Activated T-cell treated with anti-CD3 and anti-CD28 coated beads, Interleukin-2, amount 50 U/mL, for 72 hours (primary cell): Measurements from ENCODE around the gene FBF1. TPM values are rescaled to one million over a fixed set of nuclear protein-coding genes. Genes with fewer than 3 reads are reported as not detected.

ENCODE experiments used
- ATAC-seq, 2 donors: fragments of 150-1000 bp; cut with Tn5 transposase; replicated peaks in 1 of 2; 2 replicates each; pipeline ENCODE4 v1.10.0; 2021; ENCODE audit warnings: moderate library complexity in 2 of 2, mild to moderate bottlenecking in 1 of 2
- DNase-seq, 2 donors: peaks; one replicate each; pipeline ENCODE4 v3.0.0; 2021 to 2022; ENCODE audit warnings: mixed read lengths in 1 of 2
- H3K27ac Mint-ChIP-seq: one replicate; pipeline ENCODE4 v1.8.0; 2022; ENCODE audit warnings: mild to moderate bottlenecking, moderate library complexity, mixed read lengths
- H3K27me3 Mint-ChIP-seq: one replicate; pipeline ENCODE4 v1.8.0; 2022; ENCODE audit warnings: low read depth, mixed read lengths
- H3K36me3 Mint-ChIP-seq, 2 donors: one replicate each; pipeline ENCODE4 v1.8.0; 2022; ENCODE audit warnings: mixed read lengths in 2 of 2, mild to moderate bottlenecking in 1 of 2; ENCODE audit not compliant: insufficient read depth in 2 of 2
- H3K4me1 Mint-ChIP-seq: one replicate; pipeline ENCODE4 v1.8.0; 2022; ENCODE audit warnings: low read depth, mixed read lengths
- H3K4me3 Mint-ChIP-seq, 2 donors: one replicate each; pipeline ENCODE4 v1.8.0; 2022; ENCODE audit warnings: mild to moderate bottlenecking in 2 of 2, mixed read lengths in 2 of 2, moderate library complexity in 2 of 2
- H3K9me3 Mint-ChIP-seq, 2 donors: one replicate each; pipeline ENCODE4 v1.8.0; 2022; ENCODE audit warnings: mixed read lengths in 2 of 2
- total RNA-seq, 2 donors: library from RNA; stranded (reverse); gene quantifications; one replicate each; pipeline ENCODE4 v1.2.3, GENCODE V29; 2022

FBF1 gene
- total RNA-seq, 2 donors from 2014 or later, result 19.9 to 26.7 TPM

DNA sequence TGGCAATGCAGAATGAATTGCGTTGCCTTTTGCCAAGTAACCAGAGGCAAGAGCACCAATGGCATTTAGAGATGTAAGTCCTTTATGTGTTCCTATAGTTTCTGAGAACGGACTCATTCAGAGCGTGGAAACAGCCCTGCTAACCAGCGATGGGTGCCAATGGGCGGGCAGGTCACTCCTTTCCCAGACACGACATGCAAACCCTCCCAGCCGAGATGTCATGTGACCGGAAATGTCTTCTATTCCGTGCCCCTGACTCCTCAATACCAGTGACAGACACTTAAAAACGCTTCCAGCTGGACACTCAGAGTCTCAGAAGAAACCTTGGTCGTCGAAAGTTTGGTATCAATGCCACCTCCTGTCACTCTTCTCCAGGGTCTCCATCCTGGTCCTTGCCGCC, 3.2 kb downstream of the FBF1 start:
- Mint-ChIP-seq H3K9me3 (no peaks in the 10 kb centered on the region), H3K36me3 (no peaks in the 10 kb centered on the region), H3K4me3 (no peak overlapping the region), H3K4me1 (peaks cover 18% of the 10 kb centered on the region), H3K27me3 (no peaks in the 10 kb centered on the region), H3K27ac (no peak overlapping the region)
- DNase-seq, result no peak
- ATAC-seq, result no peak

DNA sequence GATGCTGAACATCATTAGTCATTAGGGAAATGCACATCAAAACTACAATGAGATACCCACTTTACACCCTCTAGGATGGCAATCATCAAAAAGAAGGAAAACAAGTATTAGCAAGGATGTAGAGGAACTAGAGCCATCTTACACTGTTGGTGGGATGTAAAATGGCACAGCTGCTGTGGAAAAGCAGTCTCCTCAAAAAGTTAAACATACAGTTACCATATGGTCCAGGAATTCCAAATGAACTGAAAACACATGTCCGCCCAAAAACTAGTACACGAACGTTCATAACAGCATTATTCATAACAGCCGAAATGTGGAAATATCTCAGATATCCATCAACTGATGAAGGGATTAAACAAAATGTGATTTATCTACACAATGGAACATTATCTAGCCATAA, 7.0 kb downstream of the FBF1 start:
- Mint-ChIP-seq H3K36me3 (no peaks in the 10 kb centered on the region), H3K27ac (no peak overlapping the region)

DNA sequence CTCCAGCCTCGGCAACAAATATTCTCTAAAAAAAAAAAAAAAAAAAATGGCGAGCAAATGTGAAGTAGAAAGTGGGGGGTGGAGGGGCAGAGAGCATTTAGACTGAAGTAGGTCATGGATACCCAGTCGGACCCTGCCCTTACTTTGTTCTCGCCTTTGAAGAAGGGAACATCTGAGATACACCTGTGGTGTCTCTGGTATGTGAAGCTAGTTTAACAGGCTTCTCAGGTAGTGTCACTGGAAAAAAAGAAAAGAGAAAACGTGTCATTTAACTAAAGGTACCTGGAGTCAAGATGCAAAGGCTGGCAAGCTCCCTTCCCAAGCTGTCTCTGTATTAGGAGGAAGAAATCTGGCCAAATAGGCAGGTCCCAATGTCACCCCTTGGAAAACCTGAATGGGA, 8.0 kb downstream of the FBF1 start:
- peaks cover 0 to 1% of the 10 kb centered on the region in 2 donors for H3K36me3 Mint-ChIP-seq
- H3K4me1 Mint-ChIP-seq, result no peaks in the 10 kb centered on the region
- no peak for DNase-seq
- no peaks in the 10 kb centered on the region for H3K27me3 Mint-ChIP-seq
- ATAC-seq, result no peak
- H3K4me3 Mint-ChIP-seq, result no peak overlapping the region
- H3K27ac Mint-ChIP-seq, result no peak overlapping the region
- H3K9me3 Mint-ChIP-seq, result no peaks in the 10 kb centered on the region

More for the DNA sequence above, 7.0 kb downstream of the FBF1 start:
- no peak overlapping the region for H3K4me3 Mint-ChIP-seq
- no peak for ATAC-seq
- no peaks in the 10 kb centered on the region for H3K4me1 Mint-ChIP-seq
- no peak for DNase-seq
- no peaks in the 10 kb centered on the region for H3K9me3 Mint-ChIP-seq
- no peaks in the 10 kb centered on the region for H3K27me3 Mint-ChIP-seq

DNA sequence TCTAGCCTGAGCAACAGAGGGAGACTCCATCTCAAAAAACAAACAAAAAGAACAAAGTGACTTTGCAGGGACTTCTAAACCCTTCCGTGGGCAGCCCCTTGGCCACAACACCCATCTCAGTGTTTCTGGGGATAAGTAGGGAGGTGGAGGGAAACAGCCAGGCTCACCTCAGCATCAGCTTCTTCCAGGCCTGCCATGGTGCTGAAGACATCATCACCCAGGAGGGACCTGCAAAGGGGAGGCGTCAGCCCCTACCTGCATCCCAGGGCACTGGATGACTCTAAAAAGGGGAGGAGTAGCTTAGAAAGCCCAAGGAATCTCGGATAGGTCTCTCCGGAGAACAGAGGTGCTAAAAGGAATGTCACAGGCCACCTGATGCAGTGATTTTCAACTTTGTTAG, 9.8 kb downstream of the FBF1 start:
- Mint-ChIP-seq H3K27me3 (no peaks in the 10 kb centered on the region), H3K9me3 (no peaks in the 10 kb centered on the region), H3K4me3 (no peak overlapping the region), H3K27ac (no peak overlapping the region), H3K36me3 (peaks cover 0 to 3% of the 10 kb centered on the region in 2 donors), H3K4me1 (no peaks in the 10 kb centered on the region)
- no peak for DNase-seq
- ATAC-seq, result no peak

DNA sequence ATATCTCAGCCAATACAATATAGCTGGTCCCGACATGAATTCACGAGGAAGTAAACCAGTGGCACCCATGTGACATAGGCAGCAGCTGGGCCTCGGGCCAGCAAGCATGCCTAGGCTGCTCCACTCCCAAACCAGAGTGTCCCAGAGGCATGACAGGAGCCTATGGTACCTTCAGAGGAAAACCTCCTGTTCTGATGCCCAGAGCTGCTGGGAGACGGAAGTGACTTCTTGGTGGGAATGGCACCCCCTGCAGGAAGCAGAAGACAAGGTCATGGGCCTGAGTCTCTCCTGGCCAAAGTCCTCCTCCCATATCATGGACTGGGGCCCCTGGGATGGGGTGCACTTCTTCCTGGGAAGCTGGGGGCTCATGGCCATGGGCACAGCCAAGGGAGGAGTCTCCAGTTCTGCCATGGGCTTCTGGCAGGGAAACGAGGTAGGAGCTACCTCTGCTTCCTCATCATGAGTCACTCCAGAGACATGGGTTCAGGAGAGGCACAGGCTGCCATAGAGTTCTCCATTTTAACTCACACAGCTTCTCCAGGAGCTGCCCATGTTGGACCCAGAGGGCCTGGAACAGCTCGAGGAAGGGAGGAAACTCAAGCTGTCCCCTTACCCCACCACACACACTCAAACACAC, 13.4 kb downstream of the FBF1 start:
- Mint-ChIP-seq H3K4me3 (no peak overlapping the region), H3K9me3 (no peaks in the 10 kb centered on the region), H3K27ac (no peak overlapping the region), H3K27me3 (no peaks in the 10 kb centered on the region), H3K36me3 (peaks cover 0 to 3% of the 10 kb centered on the region in 2 donors), H3K4me1 (no peaks in the 10 kb centered on the region)
- peak in 1 of 2 donors; percentile 7 for DNase-seq
- no peak for ATAC-seq

DNA sequence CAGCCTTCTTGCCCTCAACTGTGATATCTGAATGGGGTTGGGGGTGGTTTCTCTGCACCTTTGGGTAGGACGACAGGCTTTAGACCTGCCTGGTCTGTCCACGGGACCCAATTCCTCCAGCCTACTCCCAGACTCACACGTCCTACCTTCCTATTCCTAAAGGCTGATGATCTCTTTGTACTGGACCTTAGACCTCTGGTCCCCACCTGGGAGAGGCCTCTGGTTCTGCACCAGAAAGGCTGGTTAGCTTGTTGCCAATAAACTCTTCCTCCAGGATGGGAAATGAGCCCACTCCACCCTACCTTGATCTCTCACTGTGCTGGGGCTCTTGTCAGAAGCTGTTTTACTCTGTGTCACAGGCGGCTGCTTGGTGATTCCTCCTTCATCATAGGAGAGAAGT, 14.4 kb downstream of the FBF1 start:
- Mint-ChIP-seq H3K4me1 (no peaks in the 10 kb centered on the region), H3K9me3 (no peaks in the 10 kb centered on the region), H3K27me3 (no peaks in the 10 kb centered on the region), H3K36me3 (peaks cover 0 to 3% of the 10 kb centered on the region in 2 donors), H3K27ac (no peak overlapping the region), H3K4me3 (no peak overlapping the region)
- ATAC-seq (no peak), DNase-seq (no peak)

DNA sequence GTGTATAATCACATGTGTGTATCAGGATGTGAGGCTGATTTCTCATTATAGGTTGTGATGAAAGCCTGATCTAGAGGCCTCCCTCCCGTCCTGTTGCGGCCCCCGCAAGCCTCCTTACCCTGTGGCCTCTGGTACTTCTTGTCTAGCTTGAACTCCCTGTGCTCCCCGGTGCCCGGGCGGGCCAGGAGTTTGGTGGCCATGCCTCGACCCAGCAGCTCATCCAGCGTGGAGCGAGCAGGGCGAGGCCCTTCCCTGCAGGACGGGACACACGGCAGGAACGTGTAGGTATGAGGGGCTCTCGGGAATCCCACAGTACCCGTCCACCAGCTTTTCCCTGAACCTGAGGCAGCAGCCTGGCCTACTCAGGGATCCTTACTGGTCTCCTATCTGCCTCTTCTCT, 14.9 kb downstream of the FBF1 start:
- H3K9me3 Mint-ChIP-seq, result no peaks in the 10 kb centered on the region
- H3K4me1 Mint-ChIP-seq, result no peaks in the 10 kb centered on the region
- H3K27ac Mint-ChIP-seq, result no peak overlapping the region
- H3K4me3 Mint-ChIP-seq, result no peak overlapping the region
- H3K36me3 Mint-ChIP-seq, result peaks cover 0 to 3% of the 10 kb centered on the region in 2 donors
- no peak for DNase-seq
- H3K27me3 Mint-ChIP-seq, result no peaks in the 10 kb centered on the region
- ATAC-seq, result no peak

DNA sequence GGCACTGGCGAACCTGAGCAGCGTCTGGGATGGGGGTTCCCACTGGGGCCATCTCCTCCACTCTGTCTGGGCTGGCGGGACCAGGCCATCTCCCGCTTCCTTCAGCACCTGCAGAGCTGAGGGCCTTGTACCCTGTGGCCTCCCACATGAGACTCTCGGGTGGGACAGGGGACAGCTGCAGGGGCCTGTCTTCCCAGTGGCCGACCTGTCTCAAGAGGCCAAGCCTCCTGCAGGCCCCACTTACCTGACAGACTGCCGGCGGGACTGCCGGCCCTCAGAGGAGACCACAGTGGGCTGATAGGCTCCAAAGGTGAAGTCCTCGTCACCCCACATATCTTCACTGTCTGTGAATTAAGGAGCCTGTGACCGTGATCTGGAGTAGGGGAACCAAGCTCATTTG, 15.7 kb downstream of the FBF1 start:
- Mint-ChIP-seq H3K4me3 (no peak overlapping the region), H3K27me3 (no peaks in the 10 kb centered on the region), H3K27ac (no peak overlapping the region), H3K4me1 (no peaks in the 10 kb centered on the region), H3K36me3 (peaks cover 0 to 3% of the 10 kb centered on the region in 2 donors), H3K9me3 (no peaks in the 10 kb centered on the region)
- no peak for DNase-seq
- no peak for ATAC-seq

DNA sequence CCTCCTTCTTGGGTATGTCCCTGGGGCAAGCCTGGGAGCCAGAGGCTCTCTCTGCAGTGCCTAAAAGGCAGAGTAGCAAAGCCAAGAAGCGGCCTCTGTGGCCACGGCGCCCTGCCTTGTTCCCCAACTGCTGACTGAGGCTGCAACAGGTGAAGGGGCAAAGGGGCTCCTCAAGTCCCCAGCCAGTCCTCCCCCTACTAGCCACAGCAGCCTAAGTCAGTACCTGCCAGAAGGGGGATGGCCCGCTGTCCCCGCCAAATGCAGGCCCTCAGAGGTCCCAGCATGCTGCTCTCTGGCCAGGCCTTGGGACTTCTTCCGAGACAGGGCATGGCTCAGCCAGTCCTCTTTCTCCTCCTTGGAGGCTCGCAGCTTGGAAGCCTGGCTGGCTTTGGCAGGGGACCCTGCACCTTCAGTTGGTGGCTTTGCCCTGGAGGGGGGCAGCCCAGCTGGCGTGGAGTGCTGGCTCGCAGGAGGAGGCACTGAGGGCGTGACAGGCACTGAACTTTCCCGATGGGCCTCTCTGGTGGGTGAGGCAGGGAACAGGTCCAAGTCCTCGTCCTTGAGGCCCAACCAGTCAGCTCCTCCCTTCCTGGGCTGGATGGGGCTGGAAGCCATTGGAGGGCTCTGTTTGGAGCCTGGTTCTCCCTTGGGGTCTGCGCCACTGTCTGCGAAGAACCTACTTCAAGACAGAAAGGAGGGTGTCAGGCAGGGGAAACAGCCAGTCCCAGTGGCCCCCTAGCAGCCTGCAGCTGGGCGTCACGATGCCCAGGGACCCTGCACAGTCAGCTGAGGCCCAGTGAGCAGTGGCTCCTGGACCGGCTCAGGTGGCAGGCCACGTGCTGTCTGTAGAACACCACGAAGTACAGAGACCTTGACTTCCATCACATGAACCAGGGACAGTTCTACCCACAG, 17.6 kb downstream of the FBF1 start:
- DNase-seq (no peak), ATAC-seq (no peak)
- H3K27ac Mint-ChIP-seq, result no peak overlapping the region
- H3K27me3 Mint-ChIP-seq, result no peaks in the 10 kb centered on the region
- H3K4me1 Mint-ChIP-seq, result no peaks in the 10 kb centered on the region
- H3K36me3 Mint-ChIP-seq, result peaks cover 0 to 3% of the 10 kb centered on the region in 2 donors
- no peaks in the 10 kb centered on the region for H3K9me3 Mint-ChIP-seq
- no peak overlapping the region for H3K4me3 Mint-ChIP-seq

DNA sequence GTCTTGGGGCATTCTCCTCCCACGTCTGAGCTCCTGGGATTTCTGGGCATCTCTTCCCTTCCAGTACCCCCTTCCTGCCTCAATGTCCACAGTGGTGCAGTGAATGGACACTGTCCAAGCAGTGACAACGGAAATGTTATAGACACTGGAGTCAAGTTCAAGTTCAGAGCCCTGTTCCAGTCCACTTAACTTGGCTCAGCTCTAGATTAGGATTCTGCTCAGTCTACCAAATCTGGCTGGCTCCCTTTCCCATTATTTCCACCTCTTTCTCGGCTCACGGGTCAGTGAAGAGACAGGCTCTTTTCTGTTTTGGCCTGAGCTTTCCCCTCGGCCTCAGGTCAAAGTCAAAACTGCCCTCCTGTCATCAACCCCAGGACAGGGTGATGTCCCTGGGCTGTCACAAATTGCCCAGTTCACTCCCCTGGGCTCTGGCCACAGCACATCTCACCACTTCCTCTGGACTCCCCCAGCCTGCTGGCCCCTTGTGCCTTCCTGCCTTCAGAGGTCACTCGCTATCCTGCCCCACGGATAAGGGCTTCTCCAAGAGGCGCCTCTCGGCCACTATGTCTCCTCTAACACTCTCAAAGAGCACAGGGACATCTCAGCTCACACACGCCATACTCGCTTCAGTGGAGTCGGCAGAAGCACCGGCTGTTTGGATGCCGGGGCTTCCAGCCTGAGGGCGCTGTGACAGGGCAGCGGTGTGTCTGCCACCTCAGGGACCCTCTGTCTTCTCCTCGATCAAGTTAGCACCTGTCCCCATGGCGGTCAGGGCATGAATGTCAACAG, 18.5 kb downstream of the FBF1 start:
- Mint-ChIP-seq H3K27me3 (no peaks in the 10 kb centered on the region), H3K4me1 (no peaks in the 10 kb centered on the region), H3K36me3 (peaks cover 0 to 1% of the 10 kb centered on the region in 2 donors), H3K4me3 (no peak overlapping the region), H3K9me3 (no peaks in the 10 kb centered on the region), H3K27ac (no peak overlapping the region)
- ATAC-seq (no peak), DNase-seq (no peak)

DNA sequence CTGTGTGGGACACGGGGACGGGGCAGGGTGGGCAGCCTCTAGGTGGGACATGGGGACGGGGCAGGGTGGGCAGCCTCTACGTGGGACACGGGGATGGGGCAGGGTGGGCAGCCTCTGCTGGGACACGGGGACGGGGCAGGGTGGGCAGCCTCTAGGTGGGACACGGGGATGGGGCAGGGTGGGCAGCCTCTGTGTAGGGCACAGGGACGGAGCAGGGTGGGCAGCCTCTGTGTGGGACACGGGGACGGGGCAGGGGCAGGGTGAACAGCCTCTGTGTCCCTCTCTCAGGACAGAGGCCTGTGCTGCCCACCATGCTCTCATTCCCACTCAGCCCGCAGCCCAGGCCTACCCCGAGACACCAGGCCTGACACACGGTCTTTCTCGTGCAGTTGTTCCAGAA, 19.2 kb downstream of the FBF1 start:
- Mint-ChIP-seq H3K36me3 (peaks cover 0 to under 1% of the 10 kb centered on the region in 2 donors), H3K9me3 (no peaks in the 10 kb centered on the region), H3K4me3 (no peak overlapping the region), H3K27ac (no peak overlapping the region), H3K4me1 (no peaks in the 10 kb centered on the region), H3K27me3 (no peaks in the 10 kb centered on the region)
- DNase-seq, result no peak
- no peak for ATAC-seq

DNA sequence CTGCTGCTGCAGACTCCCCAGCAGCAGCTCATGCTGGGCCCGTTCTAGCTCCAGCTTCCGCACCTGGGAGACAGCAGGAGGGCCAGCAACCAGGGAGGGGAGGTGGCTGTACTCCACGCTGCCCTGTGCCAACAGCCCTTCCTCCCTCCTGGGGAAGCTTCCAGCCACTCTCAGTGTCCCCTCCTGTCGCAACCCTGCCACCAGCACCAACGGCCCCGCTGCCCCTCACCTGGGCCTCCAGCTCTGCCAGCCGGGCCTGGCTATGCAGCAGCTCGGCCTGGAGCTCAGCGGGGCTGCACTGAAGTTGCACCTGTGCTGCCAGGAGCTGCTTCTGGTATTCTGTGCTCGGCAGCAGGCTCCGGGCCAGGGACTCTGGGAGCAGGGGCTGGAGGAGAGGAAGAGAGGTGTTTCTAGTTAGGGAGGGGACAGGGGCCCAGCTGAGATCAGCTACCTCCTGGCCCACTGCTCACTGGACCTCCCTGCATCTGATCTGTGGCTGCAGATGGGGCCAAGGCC, 20.7 kb downstream of the FBF1 start:
- H3K27me3 Mint-ChIP-seq, result no peaks in the 10 kb centered on the region
- no peak for DNase-seq
- H3K4me3 Mint-ChIP-seq, result no peak overlapping the region
- H3K9me3 Mint-ChIP-seq, result no peaks in the 10 kb centered on the region
- H3K36me3 Mint-ChIP-seq, result no peaks in the 10 kb centered on the region
- H3K4me1 Mint-ChIP-seq, result no peaks in the 10 kb centered on the region
- ATAC-seq, result no peak
- no peak overlapping the region for H3K27ac Mint-ChIP-seq

DNA sequence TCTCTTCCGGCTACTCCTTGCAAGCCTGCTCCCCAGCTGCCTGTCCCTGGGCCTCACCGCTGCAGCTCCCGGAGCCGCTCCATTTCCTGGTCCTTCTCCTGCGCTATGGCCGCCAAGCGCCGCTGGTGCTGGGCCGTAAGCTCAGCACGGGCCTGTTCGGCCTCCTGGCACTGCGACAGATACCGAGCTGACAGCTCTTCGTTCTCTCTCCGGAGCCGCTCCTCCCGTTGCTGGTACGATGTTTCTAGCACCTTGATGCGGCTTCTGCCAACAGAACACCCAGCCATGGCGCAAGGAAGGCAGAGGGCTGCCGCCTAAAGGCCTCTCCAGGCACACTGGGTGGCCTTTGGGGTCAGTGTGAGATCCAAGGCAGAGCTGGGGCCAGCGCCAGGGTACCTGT, 21.2 kb downstream of the FBF1 start:
- Mint-ChIP-seq H3K9me3 (no peaks in the 10 kb centered on the region), H3K4me1 (no peaks in the 10 kb centered on the region), H3K27ac (no peak overlapping the region), H3K27me3 (no peaks in the 10 kb centered on the region), H3K4me3 (no peak overlapping the region), H3K36me3 (peaks cover 0 to 3% of the 10 kb centered on the region in 2 donors)
- DNase-seq (no peak), ATAC-seq (no peak)
